WI38 (cell line): ENCODE measurements around the gene HAVCR1.
"Not testable (repeated sequence)": the region's sequence is repeated elsewhere in the genome, so short reads cannot be mapped to it uniquely, and the experiment has no call there.

ENCODE experiments used
- H3K4me3 ChIP-seq: 2 replicates; pipeline ENCODE4 v1.5.1; 2011; ENCODE audit warnings: low read depth, mild to moderate bottlenecking, control low read depth, low read length
- TF ChIP-seq, protein P1 (sequence below): IDR thresholded peaks from 2 replicates; pipeline ENCODE4 v1.5.1; 2012; ENCODE audit warnings: low read depth, mild to moderate bottlenecking, control low read depth, low read length

HAVCR1 gene

DNA sequence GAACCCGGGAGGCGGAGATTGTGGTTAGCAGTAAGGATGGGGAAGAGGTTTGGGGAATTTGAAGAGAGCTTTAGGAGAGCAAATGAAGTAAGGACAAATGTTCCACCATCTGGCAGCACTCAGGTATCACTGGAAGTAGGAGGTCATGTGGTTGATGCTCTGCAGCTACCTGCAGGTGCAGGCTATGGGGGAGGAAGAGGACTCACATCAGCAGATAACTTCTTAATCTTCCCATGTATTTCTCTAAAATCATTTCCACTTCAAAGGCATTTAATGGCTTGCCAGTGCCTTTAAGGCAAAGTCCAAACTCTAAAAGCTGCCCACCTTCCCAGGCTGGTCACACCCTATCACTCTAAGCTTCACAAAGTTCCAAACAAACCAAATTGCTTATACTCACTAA is 8.1 kb upstream of the HAVCR1 start:
- TF ChIP-seq, protein P1, sequence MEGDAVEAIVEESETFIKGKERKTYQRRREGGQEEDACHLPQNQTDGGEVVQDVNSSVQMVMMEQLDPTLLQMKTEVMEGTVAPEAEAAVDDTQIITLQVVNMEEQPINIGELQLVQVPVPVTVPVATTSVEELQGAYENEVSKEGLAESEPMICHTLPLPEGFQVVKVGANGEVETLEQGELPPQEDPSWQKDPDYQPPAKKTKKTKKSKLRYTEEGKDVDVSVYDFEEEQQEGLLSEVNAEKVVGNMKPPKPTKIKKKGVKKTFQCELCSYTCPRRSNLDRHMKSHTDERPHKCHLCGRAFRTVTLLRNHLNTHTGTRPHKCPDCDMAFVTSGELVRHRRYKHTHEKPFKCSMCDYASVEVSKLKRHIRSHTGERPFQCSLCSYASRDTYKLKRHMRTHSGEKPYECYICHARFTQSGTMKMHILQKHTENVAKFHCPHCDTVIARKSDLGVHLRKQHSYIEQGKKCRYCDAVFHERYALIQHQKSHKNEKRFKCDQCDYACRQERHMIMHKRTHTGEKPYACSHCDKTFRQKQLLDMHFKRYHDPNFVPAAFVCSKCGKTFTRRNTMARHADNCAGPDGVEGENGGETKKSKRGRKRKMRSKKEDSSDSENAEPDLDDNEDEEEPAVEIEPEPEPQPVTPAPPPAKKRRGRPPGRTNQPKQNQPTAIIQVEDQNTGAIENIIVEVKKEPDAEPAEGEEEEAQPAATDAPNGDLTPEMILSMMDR: no peak
- no peak overlapping the region for H3K4me3 ChIP-seq

- no peak overlapping the region for H3K4me3 ChIP-seq
- TF ChIP-seq, protein P1: no peak
These were observed 7.2 kb upstream of the HAVCR1 start for GRCh38 chr5:157066080-157066479.

- H3K4me3 ChIP-seq: no peak overlapping the region
- TF ChIP-seq, protein P1: no peak
These were observed 5.0 kb upstream of the HAVCR1 start for GRCh38 chr5:157063776-157064430.

DNA sequence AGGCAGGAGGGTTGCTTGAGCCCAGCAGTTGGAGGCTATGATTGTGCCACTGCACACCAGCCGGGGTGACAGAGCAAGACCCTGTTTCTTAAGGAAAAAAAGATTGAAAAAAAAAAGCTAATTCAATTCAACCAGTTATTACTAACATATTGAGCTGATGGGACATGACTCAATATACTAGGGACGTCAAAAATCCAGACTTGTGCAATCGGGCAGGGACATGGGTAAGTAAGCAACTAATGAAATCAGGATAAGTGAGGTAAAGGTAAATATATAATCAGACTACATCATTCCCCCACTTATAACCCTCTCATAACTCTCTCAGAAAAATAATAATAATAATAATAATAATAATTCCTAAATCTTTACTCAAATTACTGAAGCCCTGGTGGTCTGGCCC is 975 bp upstream of the HAVCR1 start:
- no peak overlapping the region for H3K4me3 ChIP-seq
- TF ChIP-seq, protein P1: no peak

- TF ChIP-seq, protein P1: no peak
- no peak overlapping the region for H3K4me3 ChIP-seq
These were observed 1.2 kb downstream of the HAVCR1 start for GRCh38 chr5:157057459-157058370.

DNA sequence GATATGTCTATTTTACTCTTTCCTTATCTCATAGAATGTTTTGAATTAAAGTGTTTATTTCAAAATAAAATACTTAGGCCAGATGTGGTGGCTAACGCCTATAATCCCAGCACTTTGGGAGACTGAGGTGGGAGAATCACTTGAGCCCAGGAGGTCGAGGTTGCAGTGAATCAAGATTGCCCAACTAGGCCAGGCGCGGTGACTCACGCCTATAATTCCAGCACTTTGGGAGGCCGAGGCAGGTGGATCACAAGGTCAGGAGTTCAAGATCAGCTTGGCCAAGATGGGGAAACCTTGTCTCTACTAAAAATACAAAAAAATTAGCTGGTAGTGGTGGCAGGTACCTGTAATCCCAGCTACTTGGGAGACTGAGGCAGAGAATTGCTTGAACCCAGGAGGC is 2.1 kb downstream of the HAVCR1 start:
- H3K4me3 ChIP-seq: not testable (repeated sequence)

DNA sequence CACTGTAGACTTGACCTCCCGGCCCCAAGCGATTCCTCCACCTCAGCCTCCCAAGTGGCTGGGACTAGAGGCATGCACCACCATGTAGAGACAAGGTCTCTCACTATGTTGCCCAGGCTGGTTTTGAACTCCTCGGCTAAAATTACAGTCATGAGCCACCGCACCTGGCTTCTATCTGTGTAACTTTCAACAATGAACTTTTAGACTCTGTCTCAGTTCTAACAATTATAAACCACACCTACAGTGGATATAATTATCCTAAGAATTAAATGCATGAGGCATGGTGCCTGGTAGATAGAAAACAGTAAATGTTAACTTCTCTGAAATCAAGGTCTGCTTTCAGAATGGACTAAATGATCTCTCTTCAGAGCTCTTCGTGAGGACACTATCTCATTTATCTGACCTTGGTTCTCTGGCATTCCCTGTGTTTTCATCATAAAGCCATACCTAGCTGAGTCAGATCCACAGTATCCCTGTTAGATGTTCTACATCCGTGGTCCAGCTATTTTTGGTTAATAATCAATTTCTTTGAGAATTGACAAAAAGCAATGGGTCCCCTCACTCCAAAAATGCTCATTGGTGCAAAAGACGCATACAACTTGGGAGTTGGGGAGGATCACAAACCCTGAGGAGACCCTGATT is 7.2 kb downstream of the HAVCR1 start:
- TF ChIP-seq, protein P1: no peak
- no peak overlapping the region for H3K4me3 ChIP-seq
